ENCODE results near the gene TICAM1.
"Not testable (repeated sequence)": the region's sequence is repeated elsewhere in the genome, so short reads cannot be mapped to it uniquely, and the experiment has no call there.

The TICAM1 gene

GRCh38 chr19:4861147-4861546, 29.6 kb upstream of the TICAM1 start:
- peaks cover 40% of the 10 kb centered on the region for H3K36me3 ChIP-seq (ENCODE audit: insufficient read depth, low read depth, low read length)

GRCh38 chr19:4859697-4860096, 28.2 kb upstream of the TICAM1 start:
- no peak overlapping the region for H3K9ac ChIP-seq (ENCODE audit: low read depth, low read length)
- H3K9me3 ChIP-seq (ENCODE audit: insufficient read depth, low read depth, low read length): no peaks in the 10 kb centered on the region
- H3K4me1 ChIP-seq (ENCODE audit: insufficient read depth, low read length): no peaks in the 10 kb centered on the region
- no peak overlapping the region for H3K4me3 ChIP-seq (ENCODE audit: low read length)
- H3K27ac ChIP-seq (ENCODE audit: low read length): no peak overlapping the region
- H3K36me3 ChIP-seq (ENCODE audit: insufficient read depth, low read depth, low read length): peaks cover 52% of the 10 kb centered on the region
- no peaks in the 10 kb centered on the region for H3K27me3 ChIP-seq (ENCODE audit: insufficient read depth, low read length)

More at GRCh38 chr19:4861147-4861546, 29.6 kb upstream of the TICAM1 start:
- Histone ChIP-seq H3K9ac (ENCODE audit: low read depth, low read length) (no peak overlapping the region), H3K4me1 (ENCODE audit: insufficient read depth, low read length) (no peaks in the 10 kb centered on the region), H3K27me3 (ENCODE audit: insufficient read depth, low read length) (no peaks in the 10 kb centered on the region), H3K4me3 (ENCODE audit: low read length) (no peak overlapping the region), H3K27ac (ENCODE audit: low read length) (no peak overlapping the region), H3K9me3 (ENCODE audit: insufficient read depth, low read depth, low read length) (no peaks in the 10 kb centered on the region)

GRCh38 chr19:4856468-4856867, 25.0 kb upstream of the TICAM1 start:
- H3K4me1 ChIP-seq (ENCODE audit: insufficient read depth, low read length); H3K4me3 ChIP-seq (ENCODE audit: low read length); H3K9me3 ChIP-seq (ENCODE audit: insufficient read depth, low read depth, low read length); H3K9ac ChIP-seq (ENCODE audit: low read depth, low read length); H3K27me3 ChIP-seq (ENCODE audit: insufficient read depth, low read length); H3K27ac ChIP-seq (ENCODE audit: low read length): not testable (repeated sequence)
- peaks cover 53% of the 10 kb centered on the region for H3K36me3 ChIP-seq (ENCODE audit: insufficient read depth, low read depth, low read length)

GRCh38 chr19:4853506-4853905, 22.0 kb upstream of the TICAM1 start:
- not testable (repeated sequence) for H3K4me1 ChIP-seq (ENCODE audit: insufficient read depth, low read length); H3K27ac ChIP-seq (ENCODE audit: low read length); H3K9me3 ChIP-seq (ENCODE audit: insufficient read depth, low read depth, low read length); H3K4me3 ChIP-seq (ENCODE audit: low read length); H3K9ac ChIP-seq (ENCODE audit: low read depth, low read length); H3K27me3 ChIP-seq (ENCODE audit: insufficient read depth, low read length)
- peaks cover 40% of the 10 kb centered on the region for H3K36me3 ChIP-seq (ENCODE audit: insufficient read depth, low read depth, low read length)

GRCh38 chr19:4852484-4852883, 21.0 kb upstream of the TICAM1 start:
- H3K9me3 ChIP-seq (ENCODE audit: insufficient read depth, low read depth, low read length): no peaks in the 10 kb centered on the region
- no peak overlapping the region for H3K9ac ChIP-seq (ENCODE audit: low read depth, low read length)
- H3K36me3 ChIP-seq (ENCODE audit: insufficient read depth, low read depth, low read length): peaks cover 48% of the 10 kb centered on the region
- H3K4me3 ChIP-seq (ENCODE audit: low read length): no peak overlapping the region
- H3K27me3 ChIP-seq (ENCODE audit: insufficient read depth, low read length): no peaks in the 10 kb centered on the region
- H3K27ac ChIP-seq (ENCODE audit: low read length): no peak overlapping the region
- H3K4me1 ChIP-seq (ENCODE audit: insufficient read depth, low read length): no peaks in the 10 kb centered on the region

GRCh38 chr19:4851551-4852290, 20.2 kb upstream of the TICAM1 start:
- Histone ChIP-seq H3K4me3 (ENCODE audit: low read length) (no peak overlapping the region), H3K27me3 (ENCODE audit: insufficient read depth, low read length) (no peaks in the 10 kb centered on the region), H3K9me3 (ENCODE audit: insufficient read depth, low read depth, low read length) (no peaks in the 10 kb centered on the region), H3K4me1 (ENCODE audit: insufficient read depth, low read length) (no peaks in the 10 kb centered on the region), H3K27ac (ENCODE audit: low read length) (no peak overlapping the region), H3K36me3 (ENCODE audit: insufficient read depth, low read depth, low read length) (peaks cover 46% of the 10 kb centered on the region), H3K9ac (ENCODE audit: low read depth, low read length) (no peak overlapping the region)

GRCh38 chr19:4849019-4849418, 17.5 kb upstream of the TICAM1 start:
- H3K9ac ChIP-seq (ENCODE audit: low read depth, low read length): no peak overlapping the region
- no peaks in the 10 kb centered on the region for H3K27me3 ChIP-seq (ENCODE audit: insufficient read depth, low read length)
- H3K36me3 ChIP-seq (ENCODE audit: insufficient read depth, low read depth, low read length): peaks cover 30% of the 10 kb centered on the region

GRCh38 chr19:4847190-4847973, 15.9 kb upstream of the TICAM1 start:
- no peak overlapping the region for H3K27ac ChIP-seq (ENCODE audit: low read length)
- H3K27me3 ChIP-seq (ENCODE audit: insufficient read depth, low read length): no peaks in the 10 kb centered on the region
- H3K9me3 ChIP-seq (ENCODE audit: insufficient read depth, low read depth, low read length): no peaks in the 10 kb centered on the region
- peaks cover 39% of the 10 kb centered on the region for H3K36me3 ChIP-seq (ENCODE audit: insufficient read depth, low read depth, low read length)
- H3K4me3 ChIP-seq (ENCODE audit: low read length): no peak overlapping the region
- H3K4me1 ChIP-seq (ENCODE audit: insufficient read depth, low read length): no peaks in the 10 kb centered on the region
- H3K9ac ChIP-seq (ENCODE audit: low read depth, low read length): no peak overlapping the region

More at GRCh38 chr19:4849019-4849418, 17.5 kb upstream of the TICAM1 start:
- Histone ChIP-seq H3K9me3 (ENCODE audit: insufficient read depth, low read depth, low read length) (no peaks in the 10 kb centered on the region), H3K27ac (ENCODE audit: low read length) (no peak overlapping the region), H3K4me3 (ENCODE audit: low read length) (no peak overlapping the region), H3K4me1 (ENCODE audit: insufficient read depth, low read length) (no peaks in the 10 kb centered on the region)

GRCh38 chr19:4845975-4846374, 14.5 kb upstream of the TICAM1 start:
- H3K36me3 ChIP-seq (ENCODE audit: insufficient read depth, low read depth, low read length): peaks cover 45% of the 10 kb centered on the region
- H3K9me3 ChIP-seq (ENCODE audit: insufficient read depth, low read depth, low read length); H3K27ac ChIP-seq (ENCODE audit: low read length): not testable (repeated sequence)

GRCh38 chr19:4844348-4845179, 13.1 kb upstream of the TICAM1 start:
- no peak overlapping the region for H3K9ac ChIP-seq (ENCODE audit: low read depth, low read length)
- no peaks in the 10 kb centered on the region for H3K9me3 ChIP-seq (ENCODE audit: insufficient read depth, low read depth, low read length)
- H3K4me3 ChIP-seq (ENCODE audit: low read length): no peak overlapping the region
- no peaks in the 10 kb centered on the region for H3K27me3 ChIP-seq (ENCODE audit: insufficient read depth, low read length)
- H3K36me3 ChIP-seq (ENCODE audit: insufficient read depth, low read depth, low read length): peaks cover 53% of the 10 kb centered on the region
- H3K27ac ChIP-seq (ENCODE audit: low read length): no peak overlapping the region
- H3K4me1 ChIP-seq (ENCODE audit: insufficient read depth, low read length): no peaks in the 10 kb centered on the region

More at GRCh38 chr19:4845975-4846374, 14.5 kb upstream of the TICAM1 start:
- H3K27me3 ChIP-seq (ENCODE audit: insufficient read depth, low read length); H3K9ac ChIP-seq (ENCODE audit: low read depth, low read length); H3K4me1 ChIP-seq (ENCODE audit: insufficient read depth, low read length); H3K4me3 ChIP-seq (ENCODE audit: low read length): not testable (repeated sequence)

- H3K4me3 ChIP-seq (ENCODE audit: low read length): no peak overlapping the region
- no peak overlapping the region for H3K27ac ChIP-seq (ENCODE audit: low read length)
- no peaks in the 10 kb centered on the region for H3K27me3 ChIP-seq (ENCODE audit: insufficient read depth, low read length)
- H3K9ac ChIP-seq (ENCODE audit: low read depth, low read length): no peak overlapping the region
- no peaks in the 10 kb centered on the region for H3K4me1 ChIP-seq (ENCODE audit: insufficient read depth, low read length)
- peaks cover 56% of the 10 kb centered on the region for H3K36me3 ChIP-seq (ENCODE audit: insufficient read depth, low read depth, low read length)
- no peaks in the 10 kb centered on the region for H3K9me3 ChIP-seq (ENCODE audit: insufficient read depth, low read depth, low read length)
Observed at GRCh38 chr19:4843647-4843965, 12.1 kb upstream of the TICAM1 start.

Data from iPS-20b (cell line).